Measurements from ENCODE around the gene GPR101. TPM values are rescaled to one million over a fixed set of nuclear protein-coding genes. Genes with fewer than 3 reads are reported as not detected.
"Not testable (repeated sequence)": the region's sequence is repeated elsewhere in the genome, so short reads cannot be mapped to it uniquely, and the experiment has no call there.

Gene GPR101
- total and polyA plus RNA-seq, 11 donors: not detected

- no peak for TF ChIP-seq CTCF (IDR thresholded peaks at IDR 0.05)
- TF ChIP-seq POLR2A (IDR thresholded peaks at IDR 0.05): no peak
- H3K4me1 ChIP-seq: peaks cover 0 to 26% (median 0%) of the 10 kb centered on the region in 12 donors
- no peak overlapping the region for H3K27ac ChIP-seq
- peaks cover 0 to 81% (median 18%) of the 10 kb centered on the region in 9 donors for H3K27me3 ChIP-seq
- H3K36me3 ChIP-seq: no peaks in the 10 kb centered on the region
- 0 to 44% (median 17%) methylated on average over 48 to 49 of the region's 49 CpGs for WGBS, 4 donors
- no peak for DNase-seq
- intact Hi-C loops (cut with DNase I): no loop called here
- peak in 2 of 4 donors; percentile 32 to 42 for ATAC-seq
- no peaks in the 10 kb centered on the region for H3K9me3 ChIP-seq
- H3K4me3 ChIP-seq: peak overlapping the region in 11 of 12 donors; percentile 5 to 47 (median 33)
Observed at GRCh38 chrX:137031517-137032340, 2.1 kb downstream of the GPR101 start.

- intact Hi-C loops (cut with DNase I): no loop called here
- 12 to 51% (median 30%) methylated on average over 14 to 16 of the region's 16 CpGs for WGBS, 4 donors
Observed at GRCh38 chrX:137031039-137031438, 2.8 kb downstream of the GPR101 start.

GRCh38 chrX:137028699-137029098, 5.1 kb downstream of the GPR101 start:
- DNase-seq (no peak), ATAC-seq (no peak)
- TF ChIP-seq POLR2A (IDR thresholded peaks at IDR 0.05) (no peak), CTCF (IDR thresholded peaks at IDR 0.05) (no peak)
- H3K36me3 ChIP-seq: no peaks in the 10 kb centered on the region
- no peaks in the 10 kb centered on the region for H3K9me3 ChIP-seq
- intact Hi-C loops (cut with DNase I): no loop called here
- peaks cover 0 to 23% (median 0%) of the 10 kb centered on the region in 12 donors for H3K4me1 ChIP-seq
- no peak overlapping the region for H3K27ac ChIP-seq
- 44 to 70% (median 53%) methylated on average over 2 of the region's 2 CpGs for WGBS, 4 donors
- no peak overlapping the region for H3K4me3 ChIP-seq
- peaks cover 0 to 76% (median 11%) of the 10 kb centered on the region in 9 donors for H3K27me3 ChIP-seq

More at GRCh38 chrX:137031039-137031438, 2.8 kb downstream of the GPR101 start:
- ATAC-seq (peak in 1 of 4 donors; percentile 22), DNase-seq (no peak)
- H3K27me3 ChIP-seq: peaks cover 0 to 85% (median 18%) of the 10 kb centered on the region in 9 donors
- peaks cover 0 to 26% (median 0%) of the 10 kb centered on the region in 12 donors for H3K4me1 ChIP-seq
- H3K27ac ChIP-seq: no peak overlapping the region
- no peak overlapping the region for H3K4me3 ChIP-seq
- no peaks in the 10 kb centered on the region for H3K36me3 ChIP-seq
- H3K9me3 ChIP-seq: no peaks in the 10 kb centered on the region
- TF ChIP-seq POLR2A (IDR thresholded peaks at IDR 0.05) (no peak), CTCF (IDR thresholded peaks at IDR 0.05) (no peak)

GRCh38 chrX:137025930-137026329, 7.9 kb downstream of the GPR101 start:
- no peak for ATAC-seq
- Histone ChIP-seq H3K36me3 (no peaks in the 10 kb centered on the region), H3K9me3 (no peaks in the 10 kb centered on the region), H3K27ac (no peak overlapping the region), H3K4me1 (no peaks in the 10 kb centered on the region), H3K4me3 (no peak overlapping the region), H3K27me3 (peaks cover 0 to 49% (median 0%) of the 10 kb centered on the region in 9 donors)
- no peak for DNase-seq
- WGBS, 4 donors: 6 to 27% (median 16%) methylated on average over 5 of the region's 5 CpGs
- TF ChIP-seq POLR2A (IDR thresholded peaks at IDR 0.05) (no peak), CTCF (IDR thresholded peaks at IDR 0.05) (no peak)
- intact Hi-C loops (cut with DNase I): no loop called here

GRCh38 chrX:137000236-137000635, 33.6 kb downstream of the GPR101 start:
- H3K27ac ChIP-seq; ATAC-seq; H3K27me3 ChIP-seq; intact Hi-C loops (cut with DNase I); H3K4me1 ChIP-seq; H3K9me3 ChIP-seq; DNase-seq; H3K4me3 ChIP-seq; H3K36me3 ChIP-seq: not testable (repeated sequence)
- 94 to 95% methylated on average over 16 to 17 of the region's 31 CpGs; no CpG with 5 or more reads in 2 of the 4 donors for WGBS, 4 donors
